ENCODE measurements around the gene NPR2. TPM values are rescaled to one million over a fixed set of nuclear protein-coding genes. Genes with fewer than 3 reads are reported as not detected.

The NPR2 gene
- total RNA-seq, 1 experiment from 2014 or later = 12.5 TPM

- no peak overlapping the region for H3K14ac ChIP-seq (ENCODE audit: insufficient read depth, low read length)
- Mint-ChIP-seq H3K9me3 (no peaks in the 10 kb centered on the region), H3K4me1 (peaks cover 12 to 24% of the 10 kb centered on the region in 2 experiments), H3K4me3 (no peak overlapping the region), H3K27ac (no peak overlapping the region), H3K36me3 (ENCODE audit: insufficient read depth in 1 of 3, low read depth in 3 of 3) (no peaks in the 10 kb centered on the region; a peak in 1 of 7 replicates), H3K27me3 (ENCODE audit: low read depth) (peaks cover 20% of the 10 kb centered on the region)
- H3K4me2 ChIP-seq (ENCODE audit: insufficient read depth, insufficient read length, low read length) = no peak overlapping the region
- H4K91ac ChIP-seq (ENCODE audit: insufficient read length, low read depth, low read length) = no peak overlapping the region
- DNase-seq = no peak
- H2BK15ac ChIP-seq (ENCODE audit: low read depth, low read length) = no peak overlapping the region
- H2AK5ac ChIP-seq (ENCODE audit: insufficient read length, low read length) = no peak overlapping the region
- no peak overlapping the region for H3K23ac ChIP-seq (ENCODE audit: insufficient read length, low read depth, low read length)
- no peak overlapping the region for H2AFZ ChIP-seq (ENCODE audit: low read length)
- H4K8ac ChIP-seq (replicated peaks; ENCODE audit: insufficient read length, low read depth, low read length) = no peak overlapping the region
- no peak overlapping the region for H3K4ac ChIP-seq (ENCODE audit: low read depth, low read length)
- no peaks in the 10 kb centered on the region for H3K4me1 ChIP-seq (ENCODE audit: insufficient read depth, low read length)
- no peak overlapping the region for H2BK20ac ChIP-seq (ENCODE audit: low read depth, low read length, poor library complexity, severe bottlenecking)
- no peak overlapping the region for H4K5ac ChIP-seq (ENCODE audit: insufficient read length, low read depth, low read length)
- H3K79me1 ChIP-seq (ENCODE audit: insufficient read depth, low read depth, low read length, poor library complexity, severe bottlenecking) = no peaks in the 10 kb centered on the region
- TF ChIP-seq, protein P1, sequence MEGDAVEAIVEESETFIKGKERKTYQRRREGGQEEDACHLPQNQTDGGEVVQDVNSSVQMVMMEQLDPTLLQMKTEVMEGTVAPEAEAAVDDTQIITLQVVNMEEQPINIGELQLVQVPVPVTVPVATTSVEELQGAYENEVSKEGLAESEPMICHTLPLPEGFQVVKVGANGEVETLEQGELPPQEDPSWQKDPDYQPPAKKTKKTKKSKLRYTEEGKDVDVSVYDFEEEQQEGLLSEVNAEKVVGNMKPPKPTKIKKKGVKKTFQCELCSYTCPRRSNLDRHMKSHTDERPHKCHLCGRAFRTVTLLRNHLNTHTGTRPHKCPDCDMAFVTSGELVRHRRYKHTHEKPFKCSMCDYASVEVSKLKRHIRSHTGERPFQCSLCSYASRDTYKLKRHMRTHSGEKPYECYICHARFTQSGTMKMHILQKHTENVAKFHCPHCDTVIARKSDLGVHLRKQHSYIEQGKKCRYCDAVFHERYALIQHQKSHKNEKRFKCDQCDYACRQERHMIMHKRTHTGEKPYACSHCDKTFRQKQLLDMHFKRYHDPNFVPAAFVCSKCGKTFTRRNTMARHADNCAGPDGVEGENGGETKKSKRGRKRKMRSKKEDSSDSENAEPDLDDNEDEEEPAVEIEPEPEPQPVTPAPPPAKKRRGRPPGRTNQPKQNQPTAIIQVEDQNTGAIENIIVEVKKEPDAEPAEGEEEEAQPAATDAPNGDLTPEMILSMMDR (conservative IDR thresholded peaks at IDR 0.05) = no peak
- H3K23me2 ChIP-seq (ENCODE audit: insufficient read length, low read depth, low read length, poor library complexity, severe bottlenecking) = no peaks in the 10 kb centered on the region
- H3K18ac ChIP-seq (ENCODE audit: insufficient read length, low read depth, low read length) = no peak overlapping the region
- H2BK120ac ChIP-seq (ENCODE audit: low read depth, low read length, poor library complexity, severe bottlenecking) = no peak overlapping the region
- H2BK5ac ChIP-seq (ENCODE audit: insufficient read length, low read length) = no peak overlapping the region
- no peak overlapping the region for H2BK12ac ChIP-seq (ENCODE audit: insufficient read length, low read depth, low read length)
- H4K20me1 ChIP-seq (ENCODE audit: control insufficient read depth, insufficient read depth, insufficient read length) = no peaks in the 10 kb centered on the region
- H3T11ph ChIP-seq (ENCODE audit: low read length) = no peak overlapping the region
- H3K9me3 ChIP-seq (ENCODE audit: control insufficient read depth, low read depth, low read length) = no peaks in the 10 kb centered on the region
- H3K27me3 ChIP-seq (ENCODE audit: insufficient read depth, low read length) = no peaks in the 10 kb centered on the region
- no peak overlapping the region for H3K9ac ChIP-seq (ENCODE audit: extremely low read depth, insufficient read length, low read length)
- H3K56ac ChIP-seq (ENCODE audit: insufficient read length, low read depth, low read length) = no peak overlapping the region
- no peak overlapping the region for H3K27ac ChIP-seq (ENCODE audit: insufficient read length, low read depth, low read length)
- WGBS (ENCODE audit: extremely low coverage, insufficient read length, low lambda C conversion rate) = no CpG with 5 or more reads among the region's 5 CpGs
- no peaks in the 10 kb centered on the region for H3K79me2 ChIP-seq (ENCODE audit: insufficient read depth, low read length)
Measured at GRCh38 chr9:35836595-35836994, 45.2 kb downstream of the NPR2 start.
